Vagina (tissue), 2 donors: ENCODE results near the gene SS18. TPM values are rescaled to one million over a fixed set of nuclear protein-coding genes. Genes with fewer than 3 reads are reported as not detected.

Experiments used
- DNase-seq, 2 donors: peaks; one replicate each; pipeline ENCODE4 v3.0.0-alpha.2; 2017; ENCODE audit errors: extremely low spot score in 2 of 2
- H3K27ac ChIP-seq: fragments of 200-600 bp; sonication (generic); one replicate; pipeline ENCODE4 v1.5.1; 2019
- H3K27me3 ChIP-seq: fragments of 200-600 bp; sonication (generic); one replicate; pipeline ENCODE4 v1.5.1; 2019
- H3K36me3 ChIP-seq, 2 donors: fragments of 200-600 bp; sonication (generic); one replicate each; pipeline ENCODE4 v1.5.1; 2017 to 2019
- H3K4me1 ChIP-seq: fragments of 200-600 bp; sonication (generic); one replicate; pipeline ENCODE4 v1.5.1; 2019
- H3K4me3 ChIP-seq, 2 donors: fragments of 200-600 bp; sonication (generic); 1 replicate in 1 of 2; 2 replicates in 1 of 2; pipeline ENCODE4 v1.5.1; 2016 to 2019
- H3K9me3 ChIP-seq: fragments of 200-600 bp; sonication (generic); one replicate; pipeline ENCODE4 v1.5.1; 2019
- CTCF ChIP-seq, 3 experiments: fragments of 450-650 bp in 2 of 3; fragments of 200-600 bp in 1 of 3; sonication (generic) in 1 of 3; IDR thresholded peaks; one replicate each; pipeline ENCODE4 v1.5.1; 2017 to 2019; ENCODE audit warnings: antibody characterized with exemption in 3 of 3, mild to moderate bottlenecking in 2 of 3, moderate library complexity in 2 of 3
- POLR2A ChIP-seq, 2 donors: fragments of 450-650 bp; IDR thresholded peaks; one replicate each; pipeline ENCODE4 v1.6.1; 2017; ENCODE audit warnings: antibody characterized with exemption in 2 of 2, mild to moderate bottlenecking in 2 of 2, moderate library complexity in 2 of 2
- POLR2AphosphoS5 ChIP-seq, 2 donors: sonication (generic); formaldehyde crosslinking; IDR thresholded peaks; one replicate each; pipeline ENCODE4 v1.9.0; 2017; ENCODE audit warnings: antibody characterized with exemption in 2 of 2, mild to moderate bottlenecking in 2 of 2, low read depth in 1 of 2; ENCODE audit not compliant: insufficient read depth in 1 of 2
- intact Hi-C: fragments of 100-400 bp; cut with DNase I; formaldehyde crosslinking; loops from one replicate; pipeline ENCODE4 v1.15.1; 2023
- total RNA-seq: library from RNA; depleted of rRNA; stranded (reverse); fragments of >200 nt; gene quantifications from one replicate; pipeline ENCODE4 v1.2.3, GENCODE V29; 2016

The SS18 gene
- total RNA-seq, 1 donor from 2014 or later: 378 TPM

- Histone ChIP-seq H3K36me3 (no peaks in the 10 kb centered on the region), H3K4me3 (no peak overlapping the region), H3K27me3 (no peaks in the 10 kb centered on the region), H3K27ac (no peak overlapping the region), H3K4me1 (no peaks in the 10 kb centered on the region), H3K9me3 (no peaks in the 10 kb centered on the region)
- TF ChIP-seq POLR2AphosphoS5 (IDR thresholded peaks at IDR 0.05; ENCODE audit: insufficient read depth in 1 of 2, low read depth in 1 of 2) (no peak), CTCF (IDR thresholded peaks at IDR 0.05) (no peak)
- intact Hi-C loops: no loop called here
- no peak for DNase-seq
Measured at GRCh38 chr18:26005950-26006349, 84.5 kb downstream of the SS18 start.

- Histone ChIP-seq H3K27me3 (no peaks in the 10 kb centered on the region), H3K36me3 (no peaks in the 10 kb centered on the region), H3K4me1 (no peaks in the 10 kb centered on the region), H3K4me3 (no peak overlapping the region), H3K9me3 (no peaks in the 10 kb centered on the region), H3K27ac (no peak overlapping the region)
- intact Hi-C loops: no loop called here
- no peak for DNase-seq
- TF ChIP-seq CTCF (IDR thresholded peaks at IDR 0.05) (no peak), POLR2A (IDR thresholded peaks at IDR 0.05) (no peak), POLR2AphosphoS5 (IDR thresholded peaks at IDR 0.05; ENCODE audit: insufficient read depth in 1 of 2, low read depth in 1 of 2) (no peak)
Measured at GRCh38 chr18:26004832-26005231, 85.6 kb downstream of the SS18 start.

- no peaks in the 10 kb centered on the region for H3K9me3 ChIP-seq
- no peak overlapping the region for H3K4me3 ChIP-seq
- intact Hi-C loops: no loop called here
- no peak for TF ChIP-seq CTCF (IDR thresholded peaks at IDR 0.05)
- no peak for TF ChIP-seq POLR2A (IDR thresholded peaks at IDR 0.05)
- H3K36me3 ChIP-seq: no peaks in the 10 kb centered on the region
- H3K27ac ChIP-seq: no peak overlapping the region
- no peaks in the 10 kb centered on the region for H3K4me1 ChIP-seq
- no peak for DNase-seq
- no peaks in the 10 kb centered on the region for H3K27me3 ChIP-seq
Measured at GRCh38 chr18:26003817-26004216, 86.6 kb downstream of the SS18 start.

- no peak for DNase-seq
- Histone ChIP-seq H3K27ac (no peak overlapping the region), H3K4me3 (no peak overlapping the region), H3K27me3 (no peaks in the 10 kb centered on the region), H3K9me3 (no peaks in the 10 kb centered on the region), H3K4me1 (no peaks in the 10 kb centered on the region), H3K36me3 (no peaks in the 10 kb centered on the region)
- TF ChIP-seq POLR2A (IDR thresholded peaks at IDR 0.05): no peak
- TF ChIP-seq POLR2AphosphoS5 (IDR thresholded peaks at IDR 0.05; ENCODE audit: insufficient read depth in 1 of 2, low read depth in 1 of 2): no peak
- TF ChIP-seq CTCF (IDR thresholded peaks at IDR 0.05): no peak
- intact Hi-C loops: no loop called here
Measured at GRCh38 chr18:26003356-26003755, 87.1 kb downstream of the SS18 start.

GRCh38 chr18:26002375-26002910 lies 88.0 kb downstream of the SS18 start:
- no peaks in the 10 kb centered on the region for H3K4me1 ChIP-seq
- TF ChIP-seq POLR2AphosphoS5 (IDR thresholded peaks at IDR 0.05; ENCODE audit: insufficient read depth in 1 of 2, low read depth in 1 of 2): no peak
- TF ChIP-seq POLR2A (IDR thresholded peaks at IDR 0.05): no peak
- no peak for TF ChIP-seq CTCF (IDR thresholded peaks at IDR 0.05)
- DNase-seq: no peak
- H3K9me3 ChIP-seq: no peaks in the 10 kb centered on the region
- H3K4me3 ChIP-seq: no peak overlapping the region
- no peaks in the 10 kb centered on the region for H3K36me3 ChIP-seq
- no peak overlapping the region for H3K27ac ChIP-seq
- intact Hi-C loops: no loop called here
- H3K27me3 ChIP-seq: no peaks in the 10 kb centered on the region
